ENCODE data around the gene ARRB1.

Gene ARRB1

GRCh38 chr11:75323609-75324008 lies 27.9 kb downstream of the ARRB1 start:
- DNase-seq (ENCODE audit: low spot score): no peak
- in situ Hi-C loops (cut with MboI; ENCODE audit: low pct_unique_long_range_greater_than_20kb, low sequenced_read_pairs, unreplicated experiment): no loop called here
- TF ChIP-seq, protein P1, sequence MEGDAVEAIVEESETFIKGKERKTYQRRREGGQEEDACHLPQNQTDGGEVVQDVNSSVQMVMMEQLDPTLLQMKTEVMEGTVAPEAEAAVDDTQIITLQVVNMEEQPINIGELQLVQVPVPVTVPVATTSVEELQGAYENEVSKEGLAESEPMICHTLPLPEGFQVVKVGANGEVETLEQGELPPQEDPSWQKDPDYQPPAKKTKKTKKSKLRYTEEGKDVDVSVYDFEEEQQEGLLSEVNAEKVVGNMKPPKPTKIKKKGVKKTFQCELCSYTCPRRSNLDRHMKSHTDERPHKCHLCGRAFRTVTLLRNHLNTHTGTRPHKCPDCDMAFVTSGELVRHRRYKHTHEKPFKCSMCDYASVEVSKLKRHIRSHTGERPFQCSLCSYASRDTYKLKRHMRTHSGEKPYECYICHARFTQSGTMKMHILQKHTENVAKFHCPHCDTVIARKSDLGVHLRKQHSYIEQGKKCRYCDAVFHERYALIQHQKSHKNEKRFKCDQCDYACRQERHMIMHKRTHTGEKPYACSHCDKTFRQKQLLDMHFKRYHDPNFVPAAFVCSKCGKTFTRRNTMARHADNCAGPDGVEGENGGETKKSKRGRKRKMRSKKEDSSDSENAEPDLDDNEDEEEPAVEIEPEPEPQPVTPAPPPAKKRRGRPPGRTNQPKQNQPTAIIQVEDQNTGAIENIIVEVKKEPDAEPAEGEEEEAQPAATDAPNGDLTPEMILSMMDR (IDR thresholded peaks at IDR 0.05; ENCODE audit: extremely low read depth, insufficient read depth, missing control alignments): no peak

DNA sequence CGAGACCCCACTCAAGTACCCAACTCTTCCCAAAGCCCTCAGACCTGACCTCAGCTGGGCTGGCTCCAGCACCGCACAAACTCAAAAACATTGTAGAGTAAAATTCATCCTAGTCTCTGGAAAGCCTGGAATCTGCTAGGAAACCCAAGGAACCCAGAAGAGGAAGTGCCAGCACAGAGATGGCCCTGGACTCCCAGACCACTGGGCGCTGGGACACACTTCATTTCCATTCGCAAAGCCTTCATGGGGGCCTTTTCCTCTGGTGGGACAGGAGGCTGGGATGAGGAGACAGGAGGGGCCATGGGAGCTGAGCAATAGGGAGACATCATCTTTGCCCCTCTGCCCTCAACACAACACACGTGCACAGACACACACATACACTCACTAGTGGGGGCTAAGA lies 30.8 kb downstream of the ARRB1 start:
- no peak for DNase-seq (ENCODE audit: low spot score)
- in situ Hi-C loops (cut with MboI; ENCODE audit: low pct_unique_long_range_greater_than_20kb, low sequenced_read_pairs, unreplicated experiment): no loop called here
- TF ChIP-seq, protein P1 (IDR thresholded peaks at IDR 0.05; ENCODE audit: extremely low read depth, insufficient read depth, missing control alignments): no peak

- no peak for DNase-seq (ENCODE audit: low spot score)
- in situ Hi-C loops (cut with MboI; ENCODE audit: low pct_unique_long_range_greater_than_20kb, low sequenced_read_pairs, unreplicated experiment): no loop called here
- TF ChIP-seq, protein P1 (IDR thresholded peaks at IDR 0.05; ENCODE audit: extremely low read depth, insufficient read depth, missing control alignments): no peak
These were observed 31.3 kb downstream of the ARRB1 start for GRCh38 chr11:75320046-75320618.

GRCh38 chr11:75319035-75319877 lies 32.2 kb downstream of the ARRB1 start:
- in situ Hi-C loops (cut with MboI; ENCODE audit: low pct_unique_long_range_greater_than_20kb, low sequenced_read_pairs, unreplicated experiment): no loop called here
- TF ChIP-seq, protein P1 (IDR thresholded peaks at IDR 0.05; ENCODE audit: extremely low read depth, insufficient read depth, missing control alignments): no peak
- no peak for DNase-seq (ENCODE audit: low spot score)

- in situ Hi-C loops (cut with MboI; ENCODE audit: low pct_unique_long_range_greater_than_20kb, low sequenced_read_pairs, unreplicated experiment): no loop called here
- TF ChIP-seq, protein P1 (IDR thresholded peaks at IDR 0.05; ENCODE audit: extremely low read depth, insufficient read depth, missing control alignments): no peak
- DNase-seq (ENCODE audit: low spot score): no peak
These were observed 33.9 kb downstream of the ARRB1 start for GRCh38 chr11:75317446-75318122.

DNA sequence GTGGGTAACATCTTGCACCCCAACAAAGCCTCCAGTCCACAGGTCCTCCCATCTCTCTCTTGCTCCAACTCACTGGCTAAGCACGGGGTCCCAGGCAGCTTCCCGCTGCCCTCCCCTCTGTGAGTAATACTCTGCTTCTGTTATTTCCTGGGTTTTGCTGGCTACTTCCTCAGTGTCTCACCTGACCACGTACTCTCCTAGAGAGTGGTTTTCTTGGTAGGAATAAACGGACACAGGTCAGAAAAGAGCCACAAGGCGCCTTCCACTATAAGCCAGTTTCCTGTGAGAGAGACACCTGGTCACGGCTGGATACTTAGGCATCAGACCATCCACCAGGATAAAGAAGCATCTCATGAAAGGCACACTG lies 36.0 kb downstream of the ARRB1 start:
- in situ Hi-C loops (cut with MboI; ENCODE audit: low pct_unique_long_range_greater_than_20kb, low sequenced_read_pairs, unreplicated experiment): no loop called here
- DNase-seq (ENCODE audit: low spot score): no peak
- TF ChIP-seq, protein P1 (IDR thresholded peaks at IDR 0.05; ENCODE audit: extremely low read depth, insufficient read depth, missing control alignments): no peak

All from GM13977 (cell line).